WI38 (cell line): ENCODE results near the gene PIGBOS1.
"Not testable (repeated sequence)": the region's sequence is repeated elsewhere in the genome, so short reads cannot be mapped to it uniquely, and the experiment has no call there.

Source experiments
- H3K4me3 ChIP-seq: 2 replicates; pipeline ENCODE4 v1.5.1; 2011; ENCODE audit warnings: low read depth, mild to moderate bottlenecking, control low read depth, low read length
- TF ChIP-seq, protein P1 (sequence below): IDR thresholded peaks from 2 replicates; pipeline ENCODE4 v1.5.1; 2012; ENCODE audit warnings: low read depth, mild to moderate bottlenecking, control low read depth, low read length

PIGBOS1 gene

DNA sequence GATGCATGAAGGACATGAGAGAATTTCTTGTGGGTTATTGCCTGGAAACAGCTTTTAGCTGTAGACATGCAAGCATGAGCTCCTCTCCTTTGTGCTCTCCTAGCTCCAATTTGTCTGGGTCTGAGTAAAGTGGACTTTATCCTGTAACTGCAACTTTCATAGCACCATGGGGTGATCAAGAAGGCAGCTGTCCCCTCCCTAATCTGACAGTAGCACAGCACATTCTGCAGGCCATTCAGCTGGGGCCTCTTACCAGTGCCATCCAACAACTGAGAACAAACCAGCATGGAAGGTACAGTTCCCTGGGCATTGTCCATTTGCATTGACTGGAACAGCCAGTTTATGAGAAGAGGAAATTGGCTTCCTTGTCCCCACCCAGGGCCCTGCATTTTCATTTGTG, 21.6 kb downstream of the PIGBOS1 start:
- TF ChIP-seq, protein P1, sequence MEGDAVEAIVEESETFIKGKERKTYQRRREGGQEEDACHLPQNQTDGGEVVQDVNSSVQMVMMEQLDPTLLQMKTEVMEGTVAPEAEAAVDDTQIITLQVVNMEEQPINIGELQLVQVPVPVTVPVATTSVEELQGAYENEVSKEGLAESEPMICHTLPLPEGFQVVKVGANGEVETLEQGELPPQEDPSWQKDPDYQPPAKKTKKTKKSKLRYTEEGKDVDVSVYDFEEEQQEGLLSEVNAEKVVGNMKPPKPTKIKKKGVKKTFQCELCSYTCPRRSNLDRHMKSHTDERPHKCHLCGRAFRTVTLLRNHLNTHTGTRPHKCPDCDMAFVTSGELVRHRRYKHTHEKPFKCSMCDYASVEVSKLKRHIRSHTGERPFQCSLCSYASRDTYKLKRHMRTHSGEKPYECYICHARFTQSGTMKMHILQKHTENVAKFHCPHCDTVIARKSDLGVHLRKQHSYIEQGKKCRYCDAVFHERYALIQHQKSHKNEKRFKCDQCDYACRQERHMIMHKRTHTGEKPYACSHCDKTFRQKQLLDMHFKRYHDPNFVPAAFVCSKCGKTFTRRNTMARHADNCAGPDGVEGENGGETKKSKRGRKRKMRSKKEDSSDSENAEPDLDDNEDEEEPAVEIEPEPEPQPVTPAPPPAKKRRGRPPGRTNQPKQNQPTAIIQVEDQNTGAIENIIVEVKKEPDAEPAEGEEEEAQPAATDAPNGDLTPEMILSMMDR = no peak
- H3K4me3 ChIP-seq = no peak overlapping the region

DNA sequence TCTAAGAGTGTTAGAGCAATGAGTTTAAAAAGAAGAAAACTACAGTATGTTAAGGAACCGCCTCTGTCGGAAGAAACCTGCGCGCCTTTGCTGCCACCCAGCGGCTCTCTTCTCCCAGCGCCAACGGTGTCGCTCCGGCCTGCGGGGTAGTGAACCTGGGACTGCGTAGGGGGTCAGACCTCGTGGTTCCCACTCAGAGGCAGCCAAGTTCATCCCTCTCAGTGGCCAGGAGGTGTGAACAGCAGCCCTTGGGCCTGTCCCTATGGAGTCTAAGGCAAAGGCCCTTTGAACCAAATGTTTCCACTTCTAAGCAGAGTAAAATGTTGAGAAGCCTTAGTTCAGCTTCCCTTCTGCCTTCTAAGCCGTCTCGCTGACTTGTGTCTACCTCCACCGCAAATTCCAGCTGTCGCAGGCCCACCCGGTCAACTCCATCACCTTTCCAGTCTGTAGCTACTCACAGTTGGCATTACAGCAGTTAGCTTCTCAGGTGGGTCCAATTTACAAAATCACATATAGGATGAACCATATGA, 28.3 kb downstream of the PIGBOS1 start:
- TF ChIP-seq, protein P1 = peak; percentile 90
- peak overlapping the region; percentile 90 for H3K4me3 ChIP-seq

- TF ChIP-seq, protein P1 = no peak
- peak within 1 kb of the TSS; percentile 90 for H3K4me3 ChIP-seq
Observed at GRCh38 chr15:55289746-55290527, 29.0 kb downstream of the PIGBOS1 start, which contains the start of gene RAB27A. TSS of gene RAB27A (minus strand) at chr15:55289813. CDS start at chr15:55234934, 54,879 bp downstream.

DNA sequence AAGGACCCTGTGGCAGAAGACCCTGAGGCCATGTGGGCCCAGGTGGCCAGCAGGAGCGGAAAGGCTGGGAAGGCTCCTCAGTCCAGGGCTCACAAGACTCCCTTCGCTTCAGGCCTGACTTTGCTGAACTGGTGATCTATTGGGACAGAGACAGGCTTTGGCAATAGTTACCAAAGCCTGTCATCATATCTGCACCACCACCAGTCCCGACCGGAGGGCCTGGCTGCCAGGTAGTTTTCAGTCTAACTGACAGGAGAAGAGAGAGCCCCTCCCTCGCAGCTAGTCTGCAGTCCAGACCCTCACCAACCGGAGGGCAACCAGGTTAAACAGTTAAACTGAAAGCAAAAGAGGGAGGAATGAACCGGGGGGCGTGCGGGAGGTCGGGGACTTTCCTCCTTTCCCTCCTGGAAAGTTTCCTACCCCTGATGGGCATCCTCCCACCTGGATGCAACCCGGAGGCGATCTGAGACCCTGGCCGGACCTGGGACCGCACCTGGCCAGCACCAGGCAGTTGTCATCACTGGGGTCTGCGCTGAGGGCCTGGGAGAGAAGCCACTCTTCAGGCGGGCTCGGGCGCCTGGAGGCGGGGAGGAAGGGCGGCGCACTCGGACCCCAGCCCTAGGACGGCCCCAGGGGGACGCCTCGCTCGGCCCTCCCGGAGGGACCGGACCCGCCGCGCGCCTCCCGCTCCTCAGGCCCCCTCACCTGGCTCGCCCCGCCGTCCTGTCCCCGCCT, 29.7 kb downstream of the PIGBOS1 start:
- TF ChIP-seq, protein P1 = no peak
- H3K4me3 ChIP-seq = peak overlapping the region; percentile 90

DNA sequence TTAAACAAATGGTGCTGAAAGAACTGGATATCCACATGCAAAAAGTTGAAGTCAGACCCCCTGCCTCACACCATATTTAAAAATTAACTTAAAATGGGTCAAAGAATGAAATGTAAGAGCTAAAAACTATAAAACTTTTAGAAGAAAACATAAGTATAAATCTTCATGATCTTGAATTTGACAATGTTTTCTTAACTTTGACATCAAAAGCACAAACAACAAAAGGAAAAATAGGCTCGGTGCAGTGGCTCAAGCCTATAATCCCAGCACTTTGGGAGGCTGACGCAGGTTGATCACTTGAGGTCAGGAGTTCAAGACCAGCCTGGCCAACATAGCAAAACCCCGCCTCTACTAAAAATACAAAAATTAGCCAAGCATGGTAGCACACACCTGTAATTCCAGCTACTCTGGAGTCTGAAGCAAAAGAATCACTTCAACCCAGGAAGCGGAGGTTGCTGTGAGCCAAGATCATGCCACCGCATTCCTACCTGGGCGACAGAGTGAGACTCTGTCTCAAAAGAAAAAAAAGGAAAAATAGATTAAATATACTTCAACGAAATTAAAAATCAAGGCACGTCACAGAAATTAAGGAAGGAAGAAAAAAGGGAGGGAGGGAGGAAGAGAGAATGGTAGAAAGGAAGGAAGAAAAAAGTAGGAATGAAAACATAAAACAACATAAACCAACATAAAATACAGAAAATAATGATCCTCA, 30.8 kb downstream of the PIGBOS1 start:
- peak overlapping the region; percentile 90 for H3K4me3 ChIP-seq
- TF ChIP-seq, protein P1 = no peak

DNA sequence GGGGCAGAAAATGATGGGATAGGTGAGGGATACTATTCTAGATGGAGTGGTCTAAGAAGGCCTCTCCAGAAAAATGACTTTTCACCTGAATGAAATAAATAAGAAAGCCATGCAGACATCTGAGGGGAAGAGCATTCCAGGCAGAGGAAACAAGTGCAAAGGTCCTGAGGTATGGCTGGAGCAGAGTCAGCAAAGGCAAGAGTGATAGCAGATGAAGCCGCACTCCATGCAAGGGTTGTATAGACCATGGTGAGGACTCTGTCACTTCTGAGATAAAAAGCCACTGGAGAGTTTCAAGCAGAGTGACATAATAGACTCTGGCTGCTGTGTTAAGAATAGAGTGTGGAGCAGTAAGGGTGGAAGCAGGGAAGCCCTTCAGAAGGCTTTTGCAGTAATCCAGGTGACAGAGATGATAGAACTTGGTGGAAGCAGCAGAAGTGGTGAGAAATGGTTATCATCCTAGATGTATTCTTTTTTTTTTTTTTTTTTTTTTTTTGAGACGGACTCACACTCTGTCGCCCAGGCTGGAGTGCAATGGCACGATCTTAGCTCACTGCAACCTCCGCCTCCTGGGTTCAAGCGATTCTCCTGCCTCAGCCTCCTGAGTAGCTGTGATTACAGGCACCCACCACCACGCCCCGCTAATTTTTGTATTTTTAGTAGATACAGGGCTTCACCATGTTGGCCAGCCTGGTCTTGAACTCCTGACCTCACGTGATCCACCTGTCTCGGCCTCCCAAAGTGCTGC, 32.3 kb downstream of the PIGBOS1 start:
- H3K4me3 ChIP-seq = not testable (repeated sequence)

DNA sequence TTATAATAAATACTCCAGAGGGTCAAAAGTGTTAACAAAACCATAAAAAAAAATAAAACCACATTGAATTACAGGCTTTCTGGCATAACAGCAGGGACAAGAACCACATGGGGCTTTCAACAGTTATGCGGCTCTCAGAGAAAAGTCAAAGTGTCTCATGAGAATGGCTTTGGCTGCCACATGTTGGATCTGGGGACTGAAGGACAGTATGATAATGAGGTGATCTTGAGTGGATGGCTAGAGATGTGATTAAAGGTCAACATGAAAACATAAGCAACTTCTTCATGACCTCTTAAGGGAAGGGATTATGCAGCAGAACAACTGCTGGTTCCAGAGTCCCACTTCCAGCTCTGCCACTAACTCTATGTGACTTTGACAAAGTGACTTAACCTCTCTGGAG, 34.5 kb downstream of the PIGBOS1 start:
- TF ChIP-seq, protein P1 = no peak
- no peak overlapping the region for H3K4me3 ChIP-seq
